SK-N-MC (cell line): ENCODE results near the gene BCAS3.
"Not testable (repeated sequence)": the region's sequence is repeated elsewhere in the genome, so short reads cannot be mapped to it uniquely, and the experiment has no call there.

Experiments used
- DNase-seq: peaks from one replicate; pipeline ENCODE4 v3.0.0-alpha.2; 2011; ENCODE audit warnings: low read depth, low spot score
- H3K27ac ChIP-seq: fragments of 200-600 bp; sonication (generic); 2 replicates; pipeline ENCODE4 v1.5.1; 2016; ENCODE audit warnings: mixed run types
- H3K36me3 ChIP-seq: fragments of 200-600 bp; sonication (generic); 2 replicates; pipeline ENCODE4 v1.6.1; 2017; ENCODE audit warnings: antibody characterized with exemption, low read length, mixed read lengths; ENCODE audit not compliant: insufficient read depth
- H3K4me3 ChIP-seq: fragments of 200-600 bp; sonication (generic); 2 replicates; pipeline ENCODE4 v1.5.1; 2016
- H3K9ac ChIP-seq: fragments of 200-600 bp; sonication (generic); 2 replicates; pipeline ENCODE4 v1.8.0; 2017; ENCODE audit warnings: mixed run types, mixed read lengths; ENCODE audit not compliant: insufficient read length
- H3K9me3 ChIP-seq: fragments of 200-600 bp; sonication (generic); 2 replicates; pipeline ENCODE4 v1.6.1; 2017; ENCODE audit warnings: low read depth, mild to moderate bottlenecking, antibody characterized with exemption, low read length, moderate library complexity, mixed read lengths
- EZH2 ChIP-seq: fragments of 200-600 bp; sonication (generic); IDR thresholded peaks from one replicate; pipeline ENCODE4 v1.6.1; 2017; ENCODE audit warnings: antibody characterized with exemption
- FOXP2 ChIP-seq: optimal IDR thresholded peaks from 2 replicates; pipeline ENCODE3; 2011; ENCODE audit warnings: mild to moderate bottlenecking, moderate library complexity; ENCODE audit not compliant: insufficient read depth; ENCODE audit errors: extremely low read length, control extremely low read depth
- POLR2AphosphoS5 ChIP-seq: IDR thresholded peaks from 2 replicates; pipeline ENCODE4 v1.6.1; 2012; ENCODE audit warnings: mild to moderate bottlenecking, low read depth, low read length, borderline replicate concordance

Gene BCAS3

GRCh38 chr17:61239953-61240352, 562.3 kb downstream of the BCAS3 start:
- Histone ChIP-seq H3K9ac (no peak overlapping the region), H3K4me3 (no peak overlapping the region), H3K27ac (no peak overlapping the region), H3K36me3 (no peaks in the 10 kb centered on the region), H3K9me3 (no peaks in the 10 kb centered on the region)
- DNase-seq: no peak
- TF ChIP-seq FOXP2 (no peak), POLR2AphosphoS5 (no peak), EZH2 (no peak)

GRCh38 chr17:61240851-61241468, 563.3 kb downstream of the BCAS3 start:
- no peak overlapping the region for H3K9ac ChIP-seq
- no peaks in the 10 kb centered on the region for H3K9me3 ChIP-seq
- no peaks in the 10 kb centered on the region for H3K36me3 ChIP-seq
- no peak overlapping the region for H3K4me3 ChIP-seq
- TF ChIP-seq FOXP2: no peak
- TF ChIP-seq EZH2: no peak
- no peak for TF ChIP-seq POLR2AphosphoS5
- DNase-seq: no peak
- H3K27ac ChIP-seq: no peak overlapping the region

GRCh38 chr17:61244988-61245387, 567.3 kb downstream of the BCAS3 start:
- not testable (repeated sequence) for H3K27ac ChIP-seq, H3K4me3 ChIP-seq, H3K36me3 ChIP-seq, H3K9me3 ChIP-seq, DNase-seq, H3K9ac ChIP-seq

- TF ChIP-seq POLR2AphosphoS5: no peak
- TF ChIP-seq FOXP2: no peak
- TF ChIP-seq EZH2: no peak
- DNase-seq: no peak
- H3K9me3 ChIP-seq: no peaks in the 10 kb centered on the region
- no peak overlapping the region for H3K9ac ChIP-seq
- no peak overlapping the region for H3K4me3 ChIP-seq
- H3K36me3 ChIP-seq: no peaks in the 10 kb centered on the region
- H3K27ac ChIP-seq: no peak overlapping the region
These were observed 568.1 kb downstream of the BCAS3 start for GRCh38 chr17:61245706-61246135.

- TF ChIP-seq EZH2 (no peak), FOXP2 (no peak), POLR2AphosphoS5 (no peak)
- no peak overlapping the region for H3K4me3 ChIP-seq
- no peak overlapping the region for H3K27ac ChIP-seq
- no peak for DNase-seq
- no peak overlapping the region for H3K9ac ChIP-seq
- H3K36me3 ChIP-seq: no peaks in the 10 kb centered on the region
- no peaks in the 10 kb centered on the region for H3K9me3 ChIP-seq
These were observed 569.8 kb downstream of the BCAS3 start for GRCh38 chr17:61247439-61247838.

GRCh38 chr17:61248399-61248798, 570.7 kb downstream of the BCAS3 start:
- TF ChIP-seq FOXP2: no peak
- TF ChIP-seq POLR2AphosphoS5: no peak
- no peak for TF ChIP-seq EZH2
- no peaks in the 10 kb centered on the region for H3K36me3 ChIP-seq
- no peak overlapping the region for H3K4me3 ChIP-seq
- no peak overlapping the region for H3K9ac ChIP-seq
- no peak for DNase-seq
- H3K9me3 ChIP-seq: no peaks in the 10 kb centered on the region
- H3K27ac ChIP-seq: no peak overlapping the region

- Histone ChIP-seq H3K4me3 (no peak overlapping the region), H3K9ac (no peak overlapping the region), H3K36me3 (no peaks in the 10 kb centered on the region), H3K9me3 (no peaks in the 10 kb centered on the region), H3K27ac (no peak overlapping the region)
- DNase-seq: no peak
- TF ChIP-seq EZH2: no peak
- no peak for TF ChIP-seq POLR2AphosphoS5
- no peak for TF ChIP-seq FOXP2
These were observed 572.1 kb downstream of the BCAS3 start for GRCh38 chr17:61249649-61250299.

GRCh38 chr17:61250335-61250890, 572.8 kb downstream of the BCAS3 start:
- no peak for DNase-seq
- TF ChIP-seq FOXP2: no peak
- TF ChIP-seq POLR2AphosphoS5: no peak
- TF ChIP-seq EZH2: no peak
- H3K36me3 ChIP-seq: no peaks in the 10 kb centered on the region
- no peak overlapping the region for H3K4me3 ChIP-seq
- no peak overlapping the region for H3K9ac ChIP-seq
- H3K27ac ChIP-seq: no peak overlapping the region
- no peaks in the 10 kb centered on the region for H3K9me3 ChIP-seq
